IMR-90 (cell line): Measurements from ENCODE around the gene NR2F1. TPM values are rescaled to one million over a fixed set of nuclear protein-coding genes. Genes with fewer than 3 reads are reported as not detected.
A peak's percentile ranks its signal among the peaks of the same experiment; 100 is the strongest.

Experiments
- ATAC-seq: fragments of 200-7000 bp; cut with Tn5 transposase; 2 replicates; pipeline ENCODE4 v1.9.1; 2020; ENCODE audit warnings: low read depth, mild to moderate bottlenecking, moderate library complexity
- BruUV-seq: library from RNA; stranded (reverse); fragments of 400-500 nt; replicated peaks from 2 replicates; lab custom pipeline; 2021; lab: Mats Ljungman, UMichigan
- CTCF ChIA-PET: fragments of 300-600 bp; formaldehyde crosslinking; extraction: SDS; loops from one replicate; lab custom pipeline; 2021; ENCODE audit warnings: antibody characterized with exemption; lab: Yijun Ruan, JAX
- POLR2A ChIA-PET: fragments of 300-600 bp; sonication (Branson Sonifier 250); formaldehyde crosslinking; loops from one replicate; lab custom pipeline; 2022; ENCODE audit warnings: antibody characterized with exemption; ENCODE audit not compliant: unreplicated experiment; lab: Charles Lee
- DNase-seq: peaks from one replicate; pipeline ENCODE4 v3.0.0; 2013
- H2AFZ ChIP-seq: replicated peaks from 2 replicates; pipeline ENCODE3; 2013; ENCODE audit warnings: low read length, mild to moderate bottlenecking; ENCODE audit not compliant: poor library complexity
- H2AK5ac ChIP-seq: 2 replicates; pipeline ENCODE4 v1.6.1; 2013; ENCODE audit warnings: low read depth, low read length, inconsistent platforms
- H2AK9ac ChIP-seq: replicated peaks from 2 replicates; pipeline ENCODE3; 2013; ENCODE audit warnings: mild to moderate bottlenecking, low read depth, low read length, moderate library complexity; ENCODE audit not compliant: poor library complexity
- H2BK120ac ChIP-seq: 2 replicates; pipeline ENCODE4 v1.6.1; 2013; ENCODE audit warnings: low read depth, low read length, inconsistent platforms
- H2BK15ac ChIP-seq: 3 replicates; pipeline ENCODE4 v1.6.1; 2013; ENCODE audit warnings: low read depth, low read length, inconsistent platforms
- H2BK20ac ChIP-seq: 2 replicates; pipeline ENCODE4 v1.6.1; 2013; ENCODE audit warnings: low read depth, mild to moderate bottlenecking, inconsistent platforms, low read length, moderate library complexity
- H2BK5ac ChIP-seq: 2 replicates; pipeline ENCODE4 v1.6.1; 2013; ENCODE audit warnings: mild to moderate bottlenecking, low read depth, low read length, inconsistent platforms; ENCODE audit not compliant: poor library complexity, severe bottlenecking
- H3K14ac ChIP-seq: replicated peaks from 2 replicates; pipeline ENCODE4 v1.6.1; 2013; ENCODE audit warnings: low read depth, low read length, inconsistent platforms
- H3K18ac ChIP-seq: 2 replicates; pipeline ENCODE4 v1.6.1; 2013; ENCODE audit warnings: low read depth, low read length, control low read depth
- H3K23ac ChIP-seq: 2 replicates; pipeline ENCODE4 v1.6.1; 2013; ENCODE audit warnings: low read depth, low read length, inconsistent platforms
- H3K27ac ChIP-seq: 2 replicates; pipeline ENCODE4 v1.5.1; 2013; ENCODE audit warnings: mild to moderate bottlenecking, control low read depth, low read length; ENCODE audit not compliant: insufficient read depth
- H3K27me3 ChIP-seq: 2 replicates; pipeline ENCODE4 v1.6.1; 2013; ENCODE audit warnings: low read length; ENCODE audit not compliant: control insufficient read depth, insufficient read depth
- H3K36me3 ChIP-seq: 2 replicates; pipeline ENCODE4 v1.6.1; 2013; ENCODE audit warnings: low read length, mixed read lengths; ENCODE audit not compliant: control insufficient read depth, insufficient read depth
- H3K4ac ChIP-seq: 2 replicates; pipeline ENCODE4 v1.6.1; 2013; ENCODE audit warnings: low read depth, low read length, inconsistent platforms
- H3K4me1 ChIP-seq: 2 replicates; pipeline ENCODE4 v1.6.1; 2013; ENCODE audit warnings: low read length, mixed read lengths; ENCODE audit not compliant: control insufficient read depth, insufficient read depth
- H3K4me2 ChIP-seq: 2 replicates; pipeline ENCODE4 v1.6.1; 2013; ENCODE audit warnings: low read depth, mild to moderate bottlenecking, control low read depth, low read length, moderate library complexity
- H3K4me3 ChIP-seq: 2 replicates; pipeline ENCODE4 v1.5.1; 2013; ENCODE audit warnings: low read depth, mild to moderate bottlenecking, control low read depth, low read length, moderate library complexity; ENCODE audit not compliant: insufficient read depth
- H3K56ac ChIP-seq: 2 replicates; pipeline ENCODE4 v1.6.1; 2013; ENCODE audit warnings: low read length, inconsistent platforms; ENCODE audit not compliant: insufficient read depth; ENCODE audit errors: extremely low read depth
- H3K79me1 ChIP-seq, 2 experiments: 2 replicates each; pipeline ENCODE4 v1.6.1; 2013; ENCODE audit warnings: low read length in 2 of 2, inconsistent platforms in 1 of 2, low read depth in 1 of 2
- H3K9ac ChIP-seq: 2 replicates; pipeline ENCODE4 v1.6.1; 2013; ENCODE audit warnings: low read depth, low read length, control low read depth
- H3K9me1 ChIP-seq: 2 replicates; pipeline ENCODE4 v1.6.1; 2013; ENCODE audit warnings: low read length, inconsistent platforms; ENCODE audit not compliant: insufficient read depth
- H3K9me3 ChIP-seq: 2 replicates; pipeline ENCODE4 v1.6.1; 2013; ENCODE audit warnings: low read length; ENCODE audit not compliant: control insufficient read depth, insufficient read depth
- H4K20me1 ChIP-seq: 2 replicates; pipeline ENCODE4 v1.6.1; 2013; ENCODE audit warnings: low read length, inconsistent platforms; ENCODE audit not compliant: insufficient read depth
- H4K5ac ChIP-seq: 2 replicates; pipeline ENCODE4 v1.6.1; 2013; ENCODE audit warnings: mild to moderate bottlenecking, low read depth, low read length, control low read depth
- H4K8ac ChIP-seq, 2 experiments: 2 replicates each; pipeline ENCODE4 v1.6.1; 2013; ENCODE audit warnings: low read depth in 2 of 2, low read length in 2 of 2, control low read depth in 1 of 2, inconsistent platforms in 1 of 2
- H4K91ac ChIP-seq: 2 replicates; pipeline ENCODE4 v1.6.1; 2013; ENCODE audit warnings: low read depth, low read length, inconsistent platforms; ENCODE audit not compliant: insufficient read depth
- BHLHE40 ChIP-seq: fragments of 150-350 bp; IDR thresholded peaks from 2 replicates; pipeline ENCODE4 v1.6.1; 2016; ENCODE audit warnings: mild to moderate bottlenecking, low read depth, low read length
- CEBPB ChIP-seq: IDR thresholded peaks from 2 replicates; pipeline ENCODE4 v1.6.1; 2012; ENCODE audit warnings: low read depth, low read length, improper control_type of control experiment
- CHD1 ChIP-seq: IDR thresholded peaks from 2 replicates; pipeline ENCODE4 v1.6.1; 2012; ENCODE audit warnings: low read depth, low read length, improper control_type of control experiment
- CTCF ChIP-seq: conservative IDR thresholded peaks from 2 replicates; pipeline ENCODE4 v1.5.1; 2012; ENCODE audit warnings: mild to moderate bottlenecking, low read depth, low read length, improper control_type of control experiment
- ELK1 ChIP-seq: fragments of 150-350 bp; IDR thresholded peaks from 2 replicates; pipeline ENCODE4 v1.6.1; 2016; ENCODE audit warnings: low read depth, mild to moderate bottlenecking, low read length, moderate library complexity, borderline replicate concordance
- FOS ChIP-seq: fragments of 150-350 bp; IDR thresholded peaks from 2 replicates; pipeline ENCODE4 v1.6.1; 2016; ENCODE audit warnings: low read depth, low read length
- MAFK ChIP-seq: IDR thresholded peaks from 2 replicates; pipeline ENCODE4 v1.6.1; 2012; ENCODE audit warnings: low read depth, low read length, improper control_type of control experiment
- MAZ ChIP-seq: IDR thresholded peaks from 2 replicates; pipeline ENCODE4 v1.6.1; 2012; ENCODE audit warnings: low read depth, mild to moderate bottlenecking, low read length, improper control_type of control experiment, moderate library complexity, borderline replicate concordance
- MXI1 ChIP-seq: IDR thresholded peaks from 2 replicates; pipeline ENCODE4 v1.6.1; 2012; ENCODE audit warnings: low read depth, mild to moderate bottlenecking, low read length, moderate library complexity, borderline replicate concordance
- NFE2L2 ChIP-seq: fragments of 150-350 bp; IDR thresholded peaks from 2 replicates; pipeline ENCODE4 v1.6.1; 2016; ENCODE audit warnings: low read depth, mild to moderate bottlenecking, low read length
- POLR2A ChIP-seq: IDR thresholded peaks from 2 replicates; pipeline ENCODE4 v1.6.1; 2012; ENCODE audit warnings: mild to moderate bottlenecking, low read depth, low read length
- RAD21 ChIP-seq: IDR thresholded peaks from 2 replicates; pipeline ENCODE4 v1.6.1; 2012; ENCODE audit warnings: low read length, improper control_type of control experiment
- RCOR1 ChIP-seq: IDR thresholded peaks from 2 replicates; pipeline ENCODE4 v1.6.1; 2012; ENCODE audit warnings: mild to moderate bottlenecking, low read length, improper control_type of control experiment; ENCODE audit not compliant: insufficient replicate concordance
- RFX5 ChIP-seq: IDR thresholded peaks from 2 replicates; pipeline ENCODE4 v1.8.0; 2012; ENCODE audit warnings: low read depth, mild to moderate bottlenecking, low read length, moderate library complexity
- SMC3 ChIP-seq: fragments of 150-350 bp; IDR thresholded peaks from 2 replicates; pipeline ENCODE4 v1.6.1; 2016; ENCODE audit warnings: low read depth, mild to moderate bottlenecking, antibody characterized with exemption, low read length, moderate library complexity
- USF2 ChIP-seq: fragments of 150-350 bp; IDR thresholded peaks from 2 replicates; pipeline ENCODE4 v1.6.1; 2017; ENCODE audit warnings: mild to moderate bottlenecking, antibody characterized with exemption, low read length, low read depth
- WGBS, 2 experiments: methylation state at CpG; one replicate each; pipeline versions ENCODE4 v1.1.5 to v1.1.7; 2013; ENCODE audit warnings: missing lambda C conversion rate in 2 of 2; ENCODE audit not compliant: insufficient read length in 1 of 2; ENCODE audit errors: extremely low coverage in 2 of 2; 5-methylcytosine and 5-hydroxymethylcytosine counted together
- dilution Hi-C: fragments of 300-500 bp; cut with HindIII; formaldehyde crosslinking; loops from one replicate; pipeline ENCODE4 v1.14.3; 2018; ENCODE audit warnings: low sequenced_read_pairs; ENCODE audit not compliant: unreplicated experiment
- in situ Hi-C: fragments of 300-500 bp; cut with MboI; formaldehyde crosslinking; loops from 3 replicates; pipeline ENCODE4 v1.14.3; 2019; ENCODE audit warnings: low sequenced_read_pairs, inconsistent platforms, mixed read lengths
- intact Hi-C: fragments of 100-400 bp; cut with micrococcal nuclease; formaldehyde crosslinking; loops from 2 replicates; pipeline ENCODE4 v1.10.0; 2022
- polyA plus RNA-seq, 3 experiments: library from polyadenylated mRNA; depleted of rRNA; stranded (reverse); fragments of >200 nt; gene quantifications; 2 replicates each; pipeline ENCODE4 v1.2.3, GENCODE V29; 2012; ENCODE audit warnings: low replicate concordance in 1 of 3
- total RNA-seq: library from RNA; depleted of rRNA; stranded (reverse); fragments of >200 nt; gene quantifications from 2 replicates; pipeline ENCODE4 v1.2.3, GENCODE V29; 2012

Gene NR2F1
- total and polyA plus RNA-seq, 2 of the 4 experiments (the other 2 are of a cell fraction) = 19.0 to 160 TPM

- peak overlapping the region; percentile 77 for H3K14ac ChIP-seq
- H2AK5ac ChIP-seq = no peak overlapping the region
- peaks cover 22% of the 10 kb centered on the region for H3K4me1 ChIP-seq
- TF ChIP-seq CTCF (no peak), MAZ (no peak), RAD21 (no peak), NFE2L2 (no peak), SMC3 (no peak), FOS (no peak), POLR2A (no peak), BHLHE40 (no peak), CEBPB (no peak), RCOR1 (no peak), ELK1 (no peak), MXI1 (no peak), CHD1 (no peak), MAFK (no peak), USF2 (no peak), RFX5 (no peak)
- H3K79me1 ChIP-seq = peaks cover 8 to 30% of the 10 kb centered on the region in 2 experiments; a peak in 3 of 4 replicates
- H4K20me1 ChIP-seq = no peaks in the 10 kb centered on the region
- intact Hi-C loops (loop anchor here (1.0 kb wide), 1 partner anchor 10 kb away; no protein-coding TSS in a partner anchor), in situ Hi-C loops (loop anchor here (25.0 kb wide), 2 partner anchors 687 to 1287 kb away; no protein-coding TSS in a partner anchor), dilution Hi-C loops (no loop called here)
- H3K4me2 ChIP-seq = peak overlapping the region; percentile 92
- ChIA-PET POLR2A (interaction anchor here (3.2 kb wide), 1 partner anchor 12 kb away, joined by 12 read pairs; no protein-coding TSS in a partner anchor), CTCF (interaction anchor here (0.8 to 1.7 kb wide), 2 partner anchors 190 to 202 kb away, joined by 3 to 8 read pairs; no protein-coding TSS in a partner anchor)
- H2AFZ ChIP-seq = peak overlapping the region; percentile 88
- H4K8ac ChIP-seq = peak overlapping the region; percentile 68 to 69; a peak in 2 of 4 replicates
- ATAC-seq = peak; percentile 4; the same call in 1 of the 2 replicates
- WGBS, 2 experiments = no CpG with 5 or more reads among the region's 5 CpGs
- H3K9me1 ChIP-seq = 0 out of 2 replicates have a peak, but pooled peaks cover 10% of the 10 kb centered on the region
- no peaks in the 10 kb centered on the region for H3K9me3 ChIP-seq
- DNase-seq = no peak
- peak overlapping the region; percentile 55 for H2BK20ac ChIP-seq
- H3K23ac ChIP-seq = peak overlapping the region; percentile 96
- H3K56ac ChIP-seq = peak overlapping the region; percentile 68
- H3K27ac ChIP-seq = peak overlapping the region; percentile 97
- peak overlapping the region; percentile 76 for H3K4ac ChIP-seq
- no peak overlapping the region for H2AK9ac ChIP-seq
- peak overlapping the region; percentile 90 for H3K18ac ChIP-seq
- H4K91ac ChIP-seq = peak overlapping the region; percentile 78
- peak overlapping the region; percentile 81 for H2BK120ac ChIP-seq
- BruUV-seq = no TSS peak
- H2BK15ac ChIP-seq = peak overlapping the region; percentile 21; the same call in 1 of the 3 replicates
- H3K9ac ChIP-seq = peak overlapping the region; percentile 79
- peak overlapping the region; percentile 67 for H2BK5ac ChIP-seq
- no peaks in the 10 kb centered on the region for H3K27me3 ChIP-seq
- H4K5ac ChIP-seq = peak overlapping the region; percentile 76
- peaks cover 17% of the 10 kb centered on the region; the same call in 1 of the 2 replicates for H3K36me3 ChIP-seq
- no peak overlapping the region for H3K4me3 ChIP-seq
Measured at GRCh38 chr5:93599001-93599379, 16.0 kb downstream of the NR2F1 start.
